ENCODE measurements around the gene GNB1L.

The GNB1L gene

DNA sequence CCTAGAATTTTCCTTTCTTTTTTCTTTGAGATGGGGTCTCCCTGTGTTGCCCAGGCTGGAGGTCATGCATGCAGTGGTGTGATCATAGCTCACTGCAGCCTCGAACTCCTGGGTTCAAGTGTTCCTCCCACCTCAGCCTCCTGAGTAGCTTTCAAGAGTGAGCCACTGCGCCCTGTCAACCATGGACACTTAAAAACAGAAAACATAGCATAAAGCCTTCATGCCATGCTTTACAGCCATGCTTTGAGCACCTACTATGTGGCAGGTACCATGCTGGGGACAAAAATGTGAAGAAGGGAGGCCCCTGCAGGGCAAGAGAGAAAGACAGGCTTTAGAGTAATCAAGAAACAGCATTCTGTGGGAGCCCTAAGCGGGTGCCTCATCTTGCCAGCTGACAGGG lies 13.7 kb upstream of the GNB1L start:
- Mint-ChIP-seq H3K4me3 (no peak overlapping the region), H3K36me3 (no peaks in the 10 kb centered on the region), H3K27ac (no peak overlapping the region), H3K9me3 (no peaks in the 10 kb centered on the region), H3K27me3 (no peaks in the 10 kb centered on the region), H3K4me1 (no peaks in the 10 kb centered on the region)
- ATAC-seq (ENCODE audit: low read depth): no peak
- no peak for DNase-seq (ENCODE audit: low spot score in 2 of 2)

DNA sequence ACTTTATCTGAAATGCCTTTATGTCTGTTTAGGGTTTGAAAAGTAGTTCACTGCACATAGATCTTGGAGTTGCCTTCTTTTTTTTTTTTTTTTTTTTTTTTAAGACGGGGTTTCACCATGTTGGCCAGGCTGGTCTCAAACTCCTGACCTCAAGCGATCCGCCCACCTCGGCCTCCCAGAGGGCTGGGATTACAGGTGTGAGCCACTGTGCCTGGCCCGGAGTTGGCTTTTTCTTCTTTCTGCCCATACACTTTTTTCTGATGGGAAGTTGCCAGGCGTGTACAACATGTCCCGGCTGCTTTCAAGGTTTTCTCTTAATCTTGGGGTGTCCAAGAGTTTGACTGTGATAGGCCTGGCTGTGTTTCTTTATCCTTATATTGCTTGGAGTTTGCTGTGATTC lies 12.9 kb upstream of the GNB1L start:
- H3K27me3 Mint-ChIP-seq: no peaks in the 10 kb centered on the region
- no peaks in the 10 kb centered on the region for H3K4me1 Mint-ChIP-seq
- H3K9me3 Mint-ChIP-seq: no peaks in the 10 kb centered on the region
- DNase-seq (ENCODE audit: low spot score in 2 of 2) (no peak), ATAC-seq (ENCODE audit: low read depth) (no peak)
- no peak overlapping the region for H3K4me3 Mint-ChIP-seq
- H3K36me3 Mint-ChIP-seq: no peaks in the 10 kb centered on the region
- H3K27ac Mint-ChIP-seq: no peak overlapping the region

DNA sequence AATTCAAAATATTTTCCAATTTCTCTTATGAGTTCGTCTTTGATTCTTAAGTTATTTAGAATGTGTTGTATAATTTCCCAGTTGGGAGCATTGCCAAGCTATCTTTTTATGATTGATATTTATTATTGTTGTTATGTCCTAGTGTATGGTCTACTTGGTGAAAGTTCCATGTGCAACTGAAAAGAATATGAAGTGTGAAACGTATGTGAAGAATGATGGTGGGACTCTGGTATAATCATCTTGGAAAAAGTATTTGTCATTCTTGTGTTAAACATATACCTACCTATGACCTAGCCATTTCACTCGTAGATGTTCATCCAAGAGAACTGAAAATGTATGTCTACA lies 12.0 kb upstream of the GNB1L start:
- H3K4me3 Mint-ChIP-seq: no peak overlapping the region
- H3K27me3 Mint-ChIP-seq: no peaks in the 10 kb centered on the region
- no peaks in the 10 kb centered on the region for H3K36me3 Mint-ChIP-seq
- H3K4me1 Mint-ChIP-seq: no peaks in the 10 kb centered on the region
- no peak overlapping the region for H3K27ac Mint-ChIP-seq
- DNase-seq (ENCODE audit: low spot score in 2 of 2): no peak
- ATAC-seq (ENCODE audit: low read depth): no peak
- H3K9me3 Mint-ChIP-seq: no peaks in the 10 kb centered on the region

DNA sequence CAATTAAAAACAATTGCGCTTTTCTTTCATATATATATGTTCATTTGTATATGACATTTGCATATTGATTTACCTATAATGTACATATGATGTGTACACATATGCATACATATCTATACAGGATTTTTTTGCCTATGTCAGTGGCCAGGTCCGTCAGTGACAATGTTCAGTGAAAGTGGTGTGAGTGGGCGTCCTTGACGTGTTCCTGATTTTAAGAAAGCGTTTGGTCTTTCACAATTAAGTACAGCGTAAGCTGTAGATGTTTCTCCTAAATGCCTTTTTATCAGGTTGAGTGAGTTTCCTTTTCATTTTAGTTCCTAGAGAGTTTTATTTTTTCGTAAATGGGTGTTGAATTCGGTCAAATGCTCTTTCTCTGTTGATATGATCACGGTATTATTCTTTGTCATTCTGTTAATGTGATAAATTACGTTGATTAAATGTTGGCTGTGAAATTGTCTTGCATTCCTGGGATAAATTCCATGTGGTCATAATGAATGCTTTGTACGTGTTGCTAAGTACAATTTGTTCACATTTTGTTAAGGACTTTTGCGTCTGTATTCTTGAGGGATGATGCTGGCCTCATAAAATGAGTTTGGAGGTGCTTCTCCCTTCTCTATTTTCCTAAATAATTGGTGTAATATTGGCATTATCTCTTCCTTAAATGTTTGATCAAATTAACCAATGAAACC lies 10.6 kb upstream of the GNB1L start:
- Mint-ChIP-seq H3K36me3 (no peaks in the 10 kb centered on the region), H3K9me3 (no peaks in the 10 kb centered on the region), H3K4me3 (no peak overlapping the region), H3K27me3 (no peaks in the 10 kb centered on the region), H3K27ac (no peak overlapping the region), H3K4me1 (no peaks in the 10 kb centered on the region)
- no peak for ATAC-seq (ENCODE audit: low read depth)
- DNase-seq (ENCODE audit: low spot score in 2 of 2): no peak

- no peak for ATAC-seq (ENCODE audit: low read depth)
- no peak overlapping the region for H3K4me3 Mint-ChIP-seq
- no peak for DNase-seq (ENCODE audit: low spot score in 2 of 2)
- H3K27me3 Mint-ChIP-seq: no peaks in the 10 kb centered on the region
- no peaks in the 10 kb centered on the region for H3K9me3 Mint-ChIP-seq
- no peaks in the 10 kb centered on the region for H3K4me1 Mint-ChIP-seq
- no peak overlapping the region for H3K27ac Mint-ChIP-seq
- no peaks in the 10 kb centered on the region for H3K36me3 Mint-ChIP-seq
These were observed 9.9 kb upstream of the GNB1L start for GRCh38 chr22:19864538-19865106.

DNA sequence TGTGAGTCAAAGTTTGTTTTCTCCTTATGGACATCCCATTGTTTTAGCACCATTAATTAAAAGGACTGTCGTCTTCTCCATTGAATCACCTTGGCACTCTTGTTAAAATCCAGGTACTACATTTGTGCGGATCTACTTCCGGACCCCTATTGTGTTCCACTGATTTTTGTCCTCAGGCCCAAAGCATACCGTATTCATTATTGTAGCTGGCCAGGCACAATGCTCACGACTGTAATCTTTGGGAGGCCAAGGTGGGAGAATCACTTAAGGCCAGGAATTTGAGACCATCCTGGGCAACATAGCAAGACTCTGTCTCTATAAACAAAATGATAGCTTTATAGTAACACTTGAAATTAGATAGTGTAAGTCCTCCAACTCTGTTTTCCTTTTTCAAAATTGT lies 8.9 kb upstream of the GNB1L start:
- H3K9me3 Mint-ChIP-seq: no peaks in the 10 kb centered on the region
- DNase-seq (ENCODE audit: low spot score in 2 of 2) (no peak), ATAC-seq (ENCODE audit: low read depth) (no peak)
- H3K27me3 Mint-ChIP-seq: no peaks in the 10 kb centered on the region
- no peak overlapping the region for H3K4me3 Mint-ChIP-seq
- H3K4me1 Mint-ChIP-seq: no peaks in the 10 kb centered on the region
- H3K36me3 Mint-ChIP-seq: no peaks in the 10 kb centered on the region
- H3K27ac Mint-ChIP-seq: no peak overlapping the region

GRCh38 chr22:19862619-19863246 lies 8.1 kb upstream of the GNB1L start:
- no peaks in the 10 kb centered on the region for H3K9me3 Mint-ChIP-seq
- no peaks in the 10 kb centered on the region for H3K4me1 Mint-ChIP-seq
- H3K27ac Mint-ChIP-seq: no peak overlapping the region
- ATAC-seq (ENCODE audit: low read depth) (no peak), DNase-seq (ENCODE audit: low spot score in 2 of 2) (no peak)
- H3K36me3 Mint-ChIP-seq: no peaks in the 10 kb centered on the region
- no peaks in the 10 kb centered on the region for H3K27me3 Mint-ChIP-seq
- no peak overlapping the region for H3K4me3 Mint-ChIP-seq

DNA sequence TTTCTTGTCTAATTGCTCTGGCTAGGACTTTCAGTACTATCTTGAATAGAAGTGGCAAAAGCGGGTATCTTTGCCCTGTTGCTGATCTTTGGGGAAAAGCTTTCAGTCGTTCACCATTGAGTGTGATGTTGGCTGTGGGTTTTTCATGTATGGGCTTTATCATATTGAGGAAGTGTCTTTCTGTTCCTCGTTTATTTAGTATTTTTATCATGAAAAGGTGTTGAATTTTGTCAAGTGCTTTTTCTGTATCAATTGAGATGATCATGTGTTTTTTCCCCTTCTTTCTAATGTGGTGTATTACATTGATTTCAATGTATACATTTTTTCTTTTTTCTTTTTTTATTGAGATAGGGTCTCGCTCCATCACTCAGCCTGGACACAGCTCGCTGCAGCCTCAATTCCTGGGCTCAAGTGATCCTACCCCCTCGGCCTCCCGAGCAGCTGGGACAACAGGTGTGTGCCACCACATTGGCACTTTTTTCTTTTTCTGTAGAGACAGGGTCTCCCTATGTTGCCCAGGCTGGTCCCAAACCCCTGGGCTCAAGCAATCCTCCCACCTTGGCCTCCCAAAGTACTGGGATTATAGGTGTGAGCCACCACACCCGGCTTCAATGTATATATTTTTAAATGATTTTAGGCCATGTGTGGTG lies 5.3 kb upstream of the GNB1L start:
- no peak overlapping the region for H3K27ac Mint-ChIP-seq
- no peaks in the 10 kb centered on the region for H3K9me3 Mint-ChIP-seq
- DNase-seq (ENCODE audit: low spot score in 2 of 2) (no peak), ATAC-seq (ENCODE audit: low read depth) (no peak)
- H3K4me1 Mint-ChIP-seq: peaks cover 4% of the 10 kb centered on the region
- H3K27me3 Mint-ChIP-seq: no peaks in the 10 kb centered on the region
- no peak overlapping the region for H3K4me3 Mint-ChIP-seq
- no peaks in the 10 kb centered on the region for H3K36me3 Mint-ChIP-seq

GRCh38 chr22:19857382-19857781 lies 2.7 kb upstream of the GNB1L start:
- Mint-ChIP-seq H3K27ac (peak overlapping the region; percentile 62), H3K4me1 (peaks cover 20% of the 10 kb centered on the region)

DNA sequence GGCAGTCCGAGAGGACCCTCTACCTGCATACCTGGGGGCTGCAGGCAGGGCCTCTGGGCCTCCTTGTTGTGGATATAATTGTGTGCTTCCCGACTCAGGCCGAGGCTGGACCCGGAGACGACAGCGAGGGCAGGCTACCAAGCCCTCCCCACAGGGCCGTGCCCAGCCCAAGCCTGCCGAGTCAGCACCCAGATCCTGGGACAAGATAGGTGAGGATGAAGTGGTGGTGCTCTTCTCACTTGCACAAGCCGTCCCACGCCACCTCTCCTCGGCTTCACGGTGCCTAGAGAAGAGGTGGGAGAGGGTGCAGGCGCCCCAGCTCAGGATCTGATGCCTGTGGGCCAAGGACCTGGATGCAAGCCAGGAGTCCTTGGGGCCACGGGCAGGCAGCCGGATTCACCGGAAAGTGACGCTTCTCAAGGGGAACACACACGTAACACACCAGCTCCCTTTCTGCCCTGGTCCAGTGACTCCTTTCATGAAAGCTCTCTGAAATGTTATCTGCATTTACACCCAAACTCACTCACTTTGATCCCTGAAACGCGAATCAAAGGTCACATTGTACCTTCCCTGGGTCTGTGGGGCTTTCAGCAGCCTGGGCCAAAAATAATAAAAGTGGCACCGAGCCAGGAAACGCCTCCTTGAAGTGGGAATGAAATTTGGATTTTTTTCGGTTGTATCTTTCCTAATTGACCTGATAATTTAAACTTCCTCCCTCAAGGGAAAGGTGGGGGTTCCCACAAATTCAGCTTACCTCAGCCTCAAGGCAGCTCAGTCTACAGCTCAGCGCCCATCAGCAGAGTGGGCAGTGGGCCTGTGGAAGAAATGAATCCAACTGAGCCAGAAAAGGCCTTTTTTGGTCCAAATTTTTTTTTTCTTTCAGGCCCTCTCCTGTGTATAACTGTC lies 1.1 kb upstream of the GNB1L start:
- H3K27me3 Mint-ChIP-seq: no peaks in the 10 kb centered on the region
- no peaks in the 10 kb centered on the region for H3K9me3 Mint-ChIP-seq
- H3K36me3 Mint-ChIP-seq: peaks cover 2% of the 10 kb centered on the region
- H3K27ac Mint-ChIP-seq: peak overlapping the region; percentile 89
- ATAC-seq (ENCODE audit: low read depth): peak; percentile 9
- H3K4me1 Mint-ChIP-seq: peaks cover 25% of the 10 kb centered on the region
- DNase-seq (ENCODE audit: low spot score in 2 of 2): peak in 1 of 2 donors; percentile 42
- H3K4me3 Mint-ChIP-seq: peak overlapping the region; percentile 93

More at GRCh38 chr22:19857382-19857781, 2.7 kb upstream of the GNB1L start:
- Mint-ChIP-seq H3K36me3 (no peaks in the 10 kb centered on the region), H3K4me3 (no peak overlapping the region), H3K27me3 (no peaks in the 10 kb centered on the region), H3K9me3 (no peaks in the 10 kb centered on the region)
- ATAC-seq (ENCODE audit: low read depth) (no peak), DNase-seq (ENCODE audit: low spot score in 2 of 2) (no peak)

DNA sequence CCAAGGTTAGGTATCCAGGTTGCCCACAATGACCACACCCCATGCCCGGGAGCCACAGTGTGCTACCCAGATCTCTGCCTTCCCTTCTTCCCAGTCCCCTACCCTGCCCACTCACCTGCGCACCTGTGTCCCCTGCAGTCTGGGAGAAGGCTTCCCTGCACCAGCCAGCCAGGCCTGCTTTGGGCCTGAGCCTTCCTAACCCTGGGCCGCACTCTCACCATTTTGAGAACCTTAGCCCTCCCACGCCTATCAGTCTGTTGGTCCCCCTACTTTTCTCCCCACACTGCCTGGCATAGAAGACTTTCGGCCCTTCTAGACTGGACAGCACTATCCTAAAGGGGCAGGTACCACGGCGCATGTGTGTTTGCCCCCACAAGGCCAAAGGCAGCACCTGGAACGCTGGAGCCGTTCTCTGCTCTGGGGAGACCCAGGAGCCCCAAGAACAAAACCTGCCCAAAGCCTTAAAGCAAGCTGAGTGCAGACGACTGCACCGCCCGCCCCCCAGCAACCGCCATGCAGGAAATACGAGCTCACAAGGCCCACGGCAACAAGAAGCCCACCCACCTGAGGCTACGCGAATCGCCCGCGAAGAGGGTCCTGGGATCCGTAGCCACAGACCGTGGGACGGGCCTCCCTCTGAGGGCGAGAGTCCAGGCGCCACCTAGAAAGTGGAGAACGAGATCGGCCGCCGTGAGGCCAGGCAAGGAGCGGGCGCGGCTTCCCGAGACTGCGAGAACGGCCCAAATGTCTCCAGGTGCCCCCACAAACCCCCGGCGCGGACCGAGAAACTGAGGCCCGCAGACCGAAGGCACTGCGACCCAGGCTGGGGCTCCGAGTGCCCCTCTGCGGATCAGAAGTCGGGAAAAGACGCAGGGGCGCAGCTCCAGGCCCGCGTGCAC lies 546 bp downstream of the GNB1L start:
- H3K9me3 Mint-ChIP-seq: no peaks in the 10 kb centered on the region
- H3K4me1 Mint-ChIP-seq: peaks cover 27% of the 10 kb centered on the region
- H3K27me3 Mint-ChIP-seq: no peaks in the 10 kb centered on the region
- peak overlapping the region; percentile 89 for H3K27ac Mint-ChIP-seq
- no peak for ATAC-seq (ENCODE audit: low read depth)
- peak in 1 of 2 donors; percentile 20 for DNase-seq (ENCODE audit: low spot score in 2 of 2)
- H3K4me3 Mint-ChIP-seq: peak overlapping the region; percentile 93
- H3K36me3 Mint-ChIP-seq: peaks cover 7% of the 10 kb centered on the region

DNA sequence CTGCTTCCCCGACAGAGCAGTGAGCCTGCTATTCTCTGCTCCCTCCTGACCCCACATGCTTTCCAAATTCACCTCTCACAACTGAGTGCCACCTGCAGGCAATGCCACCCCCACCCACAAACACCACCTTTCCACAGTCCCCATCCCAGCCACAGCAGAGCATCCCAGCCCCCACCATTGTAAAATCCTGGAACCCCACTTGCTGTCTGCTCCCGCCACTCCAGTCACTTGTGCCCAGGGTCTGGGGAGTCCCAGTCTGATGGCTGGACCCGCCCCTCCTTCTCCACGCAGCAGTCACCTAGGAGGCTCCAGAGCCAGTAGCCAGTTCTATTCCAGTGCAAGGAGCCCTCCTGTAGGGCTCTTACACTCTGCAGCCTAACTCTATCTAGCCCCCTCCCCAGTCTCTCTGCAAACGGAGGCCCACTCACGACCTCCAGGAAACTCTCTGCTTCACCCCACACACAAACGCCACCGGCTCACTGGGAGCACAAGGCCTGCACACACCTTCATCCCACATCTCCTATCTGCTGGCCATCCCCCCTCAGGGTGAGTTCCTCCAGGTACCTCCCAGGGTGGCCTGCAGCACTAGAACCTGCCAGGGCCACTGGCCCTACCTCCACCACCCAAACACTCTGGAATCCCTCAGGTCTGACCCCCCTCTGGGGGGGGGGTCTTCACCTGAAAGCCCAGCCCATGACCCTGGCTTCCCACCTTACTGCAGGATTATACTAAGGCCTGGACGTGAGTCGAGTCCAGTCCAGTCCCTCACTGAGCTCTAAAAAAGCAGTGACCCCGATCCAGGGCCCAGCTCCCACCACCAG lies 1.4 kb downstream of the GNB1L start:
- no peak overlapping the region for H3K27ac Mint-ChIP-seq
- no peaks in the 10 kb centered on the region for H3K27me3 Mint-ChIP-seq
- ATAC-seq (ENCODE audit: low read depth): no peak
- peaks cover 7% of the 10 kb centered on the region for H3K36me3 Mint-ChIP-seq
- DNase-seq (ENCODE audit: low spot score in 2 of 2): peak in 1 of 2 donors; percentile 8
- H3K4me1 Mint-ChIP-seq: peaks cover 27% of the 10 kb centered on the region
- peak overlapping the region; percentile 93 for H3K4me3 Mint-ChIP-seq
- H3K9me3 Mint-ChIP-seq: no peaks in the 10 kb centered on the region

All from memory B cell (primary cell).